ENCODE data around the gene UQCRQ. TPM values are rescaled to one million over a fixed set of nuclear protein-coding genes. Genes with fewer than 3 reads are reported as not detected.
"Not testable (repeated sequence)": the region's sequence is repeated elsewhere in the genome, so short reads cannot be mapped to it uniquely, and the experiment has no call there.

The UQCRQ gene
- total RNA-seq, 2 donors from 2014 or later = 396 to 399 TPM

GRCh38 chr5:132853790-132854189 is 12.7 kb upstream of the UQCRQ start:
- no peaks in the 10 kb centered on the region for H3K36me3 Mint-ChIP-seq
- no peak for DNase-seq (ENCODE audit: low spot score in 2 of 2)
- ATAC-seq = no peak
- H3K9me3 Mint-ChIP-seq = no peaks in the 10 kb centered on the region
- H3K27ac Mint-ChIP-seq = no peak overlapping the region

- H3K27ac Mint-ChIP-seq = no peak overlapping the region
- H3K9me3 Mint-ChIP-seq = no peaks in the 10 kb centered on the region
- no peaks in the 10 kb centered on the region for H3K36me3 Mint-ChIP-seq
- DNase-seq (ENCODE audit: low spot score in 2 of 2) = no peak
- no peak for ATAC-seq
Measured at GRCh38 chr5:132854301-132854700, 12.1 kb upstream of the UQCRQ start.

GRCh38 chr5:132854992-132855391 is 11.4 kb upstream of the UQCRQ start:
- ATAC-seq = not testable (repeated sequence)

GRCh38 chr5:132856011-132856410 is 10.4 kb upstream of the UQCRQ start:
- peak overlapping the region in 1 of 2 donors; percentile 72 for H3K27ac Mint-ChIP-seq

More at GRCh38 chr5:132854992-132855391, 11.4 kb upstream of the UQCRQ start:
- not testable (repeated sequence) for DNase-seq (ENCODE audit: low spot score in 2 of 2); H3K36me3 Mint-ChIP-seq; H3K9me3 Mint-ChIP-seq; H3K27ac Mint-ChIP-seq

GRCh38 chr5:132859889-132860437 is 6.5 kb upstream of the UQCRQ start:
- DNase-seq (ENCODE audit: low spot score in 2 of 2) = no peak
- H3K36me3 Mint-ChIP-seq = no peaks in the 10 kb centered on the region
- no peak overlapping the region for H3K27ac Mint-ChIP-seq
- ATAC-seq = no peak
- H3K9me3 Mint-ChIP-seq = no peaks in the 10 kb centered on the region

More at GRCh38 chr5:132856011-132856410, 10.4 kb upstream of the UQCRQ start:
- DNase-seq (ENCODE audit: low spot score in 2 of 2) = no peak
- ATAC-seq = no peak
- H3K36me3 Mint-ChIP-seq = no peaks in the 10 kb centered on the region
- H3K9me3 Mint-ChIP-seq = no peaks in the 10 kb centered on the region

- H3K27ac Mint-ChIP-seq = no peak overlapping the region
- no peak for DNase-seq (ENCODE audit: low spot score in 2 of 2)
- H3K9me3 Mint-ChIP-seq = no peaks in the 10 kb centered on the region
- H3K36me3 Mint-ChIP-seq = no peaks in the 10 kb centered on the region
- no peak for ATAC-seq
Measured at GRCh38 chr5:132860742-132861141, 5.7 kb upstream of the UQCRQ start.

- H3K36me3 Mint-ChIP-seq = peaks cover 21 to 23% of the 10 kb centered on the region in 2 donors
- H3K9me3 Mint-ChIP-seq = no peaks in the 10 kb centered on the region
- ATAC-seq = peak; percentile 40 to 43
- H3K27ac Mint-ChIP-seq = peak overlapping the region; percentile 97 to 99
- no peak for DNase-seq (ENCODE audit: low spot score in 2 of 2)
Measured at GRCh38 chr5:132865668-132866341, 637 bp upstream of the UQCRQ start.

GRCh38 chr5:132867046-132867451 is 607 bp downstream of the UQCRQ start:
- Mint-ChIP-seq H3K36me3 (peaks cover 21 to 23% of the 10 kb centered on the region in 2 donors), H3K9me3 (no peaks in the 10 kb centered on the region), H3K27ac (peak overlapping the region; percentile 97 to 99)
- no peak for DNase-seq (ENCODE audit: low spot score in 2 of 2)
- ATAC-seq = no peak

GRCh38 chr5:132868754-132869153 is 2.3 kb downstream of the UQCRQ start:
- DNase-seq (ENCODE audit: low spot score in 2 of 2) (no peak), ATAC-seq (no peak)
- H3K27ac Mint-ChIP-seq = peak overlapping the region; percentile 82 to 97
- H3K36me3 Mint-ChIP-seq = peaks cover 21 to 23% of the 10 kb centered on the region in 2 donors
- H3K9me3 Mint-ChIP-seq = no peaks in the 10 kb centered on the region

- DNase-seq (ENCODE audit: low spot score in 2 of 2) (no peak), ATAC-seq (no peak)
- Mint-ChIP-seq H3K27ac (no peak overlapping the region), H3K36me3 (peaks cover 21 to 23% of the 10 kb centered on the region in 2 donors), H3K9me3 (no peaks in the 10 kb centered on the region)
Measured at GRCh38 chr5:132870801-132871200, 4.4 kb downstream of the UQCRQ start.

GRCh38 chr5:132871459-132872284 is 5.2 kb downstream of the UQCRQ start:
- no peaks in the 10 kb centered on the region for H3K9me3 Mint-ChIP-seq
- ATAC-seq (no peak), DNase-seq (ENCODE audit: low spot score in 2 of 2) (no peak)
- H3K36me3 Mint-ChIP-seq = peaks cover 16 to 18% of the 10 kb centered on the region in 2 donors
- H3K27ac Mint-ChIP-seq = peak overlapping the region in 1 of 2 donors; percentile 39

GRCh38 chr5:132872788-132873118 is 6.3 kb downstream of the UQCRQ start:
- DNase-seq (ENCODE audit: low spot score in 2 of 2) = no peak
- no peak for ATAC-seq
- peaks cover 5 to 7% of the 10 kb centered on the region in 2 donors for H3K36me3 Mint-ChIP-seq
- no peaks in the 10 kb centered on the region for H3K9me3 Mint-ChIP-seq
- H3K27ac Mint-ChIP-seq = peak overlapping the region; percentile 39 to 50

- H3K36me3 Mint-ChIP-seq = peaks cover 3 to 5% of the 10 kb centered on the region in 2 donors
- H3K27ac Mint-ChIP-seq = peak within 1 kb of the TSS; percentile 39 to 50
- ATAC-seq (no peak), DNase-seq (ENCODE audit: low spot score in 2 of 2) (no peak)
- no peaks in the 10 kb centered on the region for H3K9me3 Mint-ChIP-seq
Measured at GRCh38 chr5:132873119-132873929, 6.9 kb downstream of the UQCRQ start, which contains the start of gene LEAP2. Gene LEAP2, plus strand, starts transcription at chr5:132873668. Its CDS starts 27 bp downstream, at chr5:132873695.

GRCh38 chr5:132873930-132874271 is 7.5 kb downstream of the UQCRQ start:
- H3K27ac Mint-ChIP-seq = peak overlapping the region in 1 of 2 donors; percentile 50
- H3K36me3 Mint-ChIP-seq = peaks cover 0 to 2% of the 10 kb centered on the region in 2 donors
- H3K9me3 Mint-ChIP-seq = no peaks in the 10 kb centered on the region
- DNase-seq (ENCODE audit: low spot score in 2 of 2) (no peak), ATAC-seq (no peak)

GRCh38 chr5:132876020-132876759 is 9.7 kb downstream of the UQCRQ start:
- ATAC-seq (no peak), DNase-seq (ENCODE audit: low spot score in 2 of 2) (no peak)
- Mint-ChIP-seq H3K36me3 (no peaks in the 10 kb centered on the region), H3K9me3 (no peaks in the 10 kb centered on the region), H3K27ac (no peak overlapping the region)

- H3K27ac Mint-ChIP-seq = peak overlapping the region in 1 of 2 donors; percentile 61
- no peak for ATAC-seq
- DNase-seq (ENCODE audit: low spot score in 2 of 2) = no peak
- H3K36me3 Mint-ChIP-seq = no peaks in the 10 kb centered on the region
- H3K9me3 Mint-ChIP-seq = no peaks in the 10 kb centered on the region
Measured at GRCh38 chr5:132877466-132877865, 11.0 kb downstream of the UQCRQ start.
